Breast epithelium (tissue), 3 donors: ENCODE results near the gene STX12.

Source experiments
- CTCF ChIP-seq, 3 donors: fragments of 450-650 bp; IDR thresholded peaks; one replicate each; pipeline ENCODE4 v1.5.1; 2016 to 2017; ENCODE audit warnings: antibody characterized with exemption in 3 of 3, mild to moderate bottlenecking in 3 of 3, moderate library complexity in 3 of 3
- POLR2AphosphoS5 ChIP-seq, 3 donors: sonication (generic); formaldehyde crosslinking; IDR thresholded peaks; one replicate each; pipeline ENCODE4 v1.6.1; 2017; ENCODE audit warnings: antibody characterized with exemption in 3 of 3

GRCh38 chr1:27872802-27873551, 100.0 kb downstream of the STX12 start:
- no peak for TF ChIP-seq CTCF (IDR thresholded peaks at IDR 0.05)
- no peak for TF ChIP-seq POLR2AphosphoS5 (IDR thresholded peaks at IDR 0.05)
